ENCODE results near the gene CGA. TPM values are rescaled to one million over a fixed set of nuclear protein-coding genes. Genes with fewer than 3 reads are reported as not detected.

CGA gene
- total RNA-seq, 4 donors from 2014 or later = 0.53 to 5.7 TPM; not detected in 2

DNA sequence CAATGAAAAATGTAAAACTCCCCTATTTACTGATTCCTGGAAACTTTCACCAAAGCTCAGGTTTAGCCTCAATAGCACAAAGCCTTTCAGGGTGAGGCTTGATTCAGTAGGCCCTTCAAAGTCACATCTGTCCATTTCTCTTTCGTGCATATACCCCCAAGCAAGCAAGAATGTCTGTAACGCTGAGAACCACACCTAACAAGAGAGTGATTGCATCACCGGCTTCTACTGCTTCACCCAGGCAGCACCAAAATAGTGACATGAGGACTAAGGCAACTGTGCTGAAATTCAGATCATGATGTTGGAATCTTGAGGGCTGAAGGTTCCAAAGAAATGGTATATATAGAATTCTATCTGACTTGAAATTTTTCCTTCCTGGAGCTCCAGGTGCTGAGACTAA, 26.1 kb downstream of the CGA start:
- WGBS = 60% methylated on average over 3 of the region's 3 CpGs
- Histone ChIP-seq H3K36me3 (no peaks in the 10 kb centered on the region), H3K9me3 (no peaks in the 10 kb centered on the region), H3K27me3 (no peaks in the 10 kb centered on the region), H3K4me1 (no peaks in the 10 kb centered on the region), H3K4me3 (no peak overlapping the region), H3K27ac (no peak overlapping the region)
- no peak for DNase-seq (ENCODE audit: low spot score in 2 of 2)
- TF ChIP-seq, protein P1, sequence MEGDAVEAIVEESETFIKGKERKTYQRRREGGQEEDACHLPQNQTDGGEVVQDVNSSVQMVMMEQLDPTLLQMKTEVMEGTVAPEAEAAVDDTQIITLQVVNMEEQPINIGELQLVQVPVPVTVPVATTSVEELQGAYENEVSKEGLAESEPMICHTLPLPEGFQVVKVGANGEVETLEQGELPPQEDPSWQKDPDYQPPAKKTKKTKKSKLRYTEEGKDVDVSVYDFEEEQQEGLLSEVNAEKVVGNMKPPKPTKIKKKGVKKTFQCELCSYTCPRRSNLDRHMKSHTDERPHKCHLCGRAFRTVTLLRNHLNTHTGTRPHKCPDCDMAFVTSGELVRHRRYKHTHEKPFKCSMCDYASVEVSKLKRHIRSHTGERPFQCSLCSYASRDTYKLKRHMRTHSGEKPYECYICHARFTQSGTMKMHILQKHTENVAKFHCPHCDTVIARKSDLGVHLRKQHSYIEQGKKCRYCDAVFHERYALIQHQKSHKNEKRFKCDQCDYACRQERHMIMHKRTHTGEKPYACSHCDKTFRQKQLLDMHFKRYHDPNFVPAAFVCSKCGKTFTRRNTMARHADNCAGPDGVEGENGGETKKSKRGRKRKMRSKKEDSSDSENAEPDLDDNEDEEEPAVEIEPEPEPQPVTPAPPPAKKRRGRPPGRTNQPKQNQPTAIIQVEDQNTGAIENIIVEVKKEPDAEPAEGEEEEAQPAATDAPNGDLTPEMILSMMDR (IDR thresholded peaks at IDR 0.05) = no peak
- TF ChIP-seq POLR2AphosphoS5 (IDR thresholded peaks at IDR 0.05) (no peak), EP300 (IDR thresholded peaks at IDR 0.05) (no peak), POLR2A (IDR thresholded peaks at IDR 0.05) (no peak)

DNA sequence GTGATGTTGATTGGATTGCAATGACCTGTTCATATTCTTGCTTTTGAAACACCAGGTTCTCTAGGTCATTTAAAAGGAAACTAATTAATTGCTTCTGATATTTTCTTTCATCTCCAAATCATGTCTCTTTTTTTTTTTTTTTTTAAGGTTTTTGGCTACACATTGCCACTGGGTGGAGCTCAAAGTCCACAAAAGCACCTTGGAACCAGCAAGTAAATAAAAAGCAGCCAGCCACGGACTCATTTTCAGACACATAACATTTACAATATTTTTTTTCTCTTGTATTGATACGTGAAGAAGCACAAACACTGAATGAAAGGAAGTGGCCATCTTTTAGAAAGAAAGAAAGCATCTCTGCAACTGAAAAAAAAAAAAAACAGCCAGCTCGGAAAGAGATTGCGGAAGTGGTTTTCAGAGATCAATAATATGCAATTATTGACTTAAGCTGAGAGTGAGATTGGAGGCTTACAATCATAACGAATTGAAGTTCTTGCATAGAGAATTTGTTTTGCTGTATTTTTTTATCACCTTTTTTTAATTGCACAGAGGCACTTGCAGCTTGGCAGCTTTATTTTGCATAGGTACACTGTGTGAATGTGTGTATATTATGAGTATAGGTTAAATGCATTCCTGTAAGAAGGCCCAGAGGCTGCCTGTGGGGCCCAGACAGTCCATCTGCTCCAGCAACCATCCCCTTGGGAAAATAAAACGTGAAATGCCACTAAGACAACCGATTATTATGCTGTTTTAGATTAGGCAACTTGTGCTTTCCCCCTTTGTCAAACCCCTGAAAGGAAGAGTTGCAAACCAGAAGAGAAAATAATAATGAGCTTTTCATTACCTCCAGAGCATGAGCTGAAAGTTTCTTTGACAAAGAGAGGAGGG, 28.2 kb downstream of the CGA start:
- no peak overlapping the region for H3K27ac ChIP-seq
- H3K9me3 ChIP-seq = no peaks in the 10 kb centered on the region
- no peak overlapping the region for H3K4me3 ChIP-seq
- DNase-seq (ENCODE audit: low spot score in 2 of 2) = no peak
- H3K27me3 ChIP-seq = no peaks in the 10 kb centered on the region
- TF ChIP-seq, protein P1 (IDR thresholded peaks at IDR 0.05) = peak in 1 of 2 donors; percentile 5
- TF ChIP-seq POLR2A (IDR thresholded peaks at IDR 0.05) (no peak), POLR2AphosphoS5 (IDR thresholded peaks at IDR 0.05) (no peak), EP300 (IDR thresholded peaks at IDR 0.05) (no peak)
- no peaks in the 10 kb centered on the region for H3K4me1 ChIP-seq
- 23% methylated on average over 7 of the region's 7 CpGs for WGBS
- H3K36me3 ChIP-seq = no peaks in the 10 kb centered on the region

DNA sequence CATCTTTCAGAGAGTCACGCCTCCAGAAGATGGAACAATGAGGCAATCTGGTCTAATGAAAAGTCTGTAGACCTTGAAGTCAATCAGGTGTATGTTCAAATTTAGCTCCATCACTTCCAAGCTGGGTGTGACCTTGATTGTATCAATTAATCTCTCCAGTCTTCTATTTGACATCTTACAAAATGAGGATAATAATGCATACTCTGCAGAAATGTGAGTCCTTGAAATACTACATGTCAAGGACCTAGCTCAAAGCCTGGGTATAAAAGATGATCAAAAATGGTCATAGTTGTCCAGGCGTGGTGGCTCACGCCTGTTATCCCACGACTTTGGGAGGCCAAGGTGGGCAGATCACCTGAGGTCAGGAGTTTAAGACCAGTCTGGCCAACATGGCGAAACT, 29.8 kb downstream of the CGA start:
- Histone ChIP-seq H3K9me3 (no peaks in the 10 kb centered on the region), H3K27ac (no peak overlapping the region), H3K4me1 (no peaks in the 10 kb centered on the region), H3K27me3 (no peaks in the 10 kb centered on the region), H3K4me3 (no peak overlapping the region), H3K36me3 (no peaks in the 10 kb centered on the region)
- no peak for DNase-seq (ENCODE audit: low spot score in 2 of 2)
- WGBS = 80% methylated on average over 5 of the region's 5 CpGs
- TF ChIP-seq POLR2A (IDR thresholded peaks at IDR 0.05) = no peak
- TF ChIP-seq POLR2AphosphoS5 (IDR thresholded peaks at IDR 0.05) = no peak

DNA sequence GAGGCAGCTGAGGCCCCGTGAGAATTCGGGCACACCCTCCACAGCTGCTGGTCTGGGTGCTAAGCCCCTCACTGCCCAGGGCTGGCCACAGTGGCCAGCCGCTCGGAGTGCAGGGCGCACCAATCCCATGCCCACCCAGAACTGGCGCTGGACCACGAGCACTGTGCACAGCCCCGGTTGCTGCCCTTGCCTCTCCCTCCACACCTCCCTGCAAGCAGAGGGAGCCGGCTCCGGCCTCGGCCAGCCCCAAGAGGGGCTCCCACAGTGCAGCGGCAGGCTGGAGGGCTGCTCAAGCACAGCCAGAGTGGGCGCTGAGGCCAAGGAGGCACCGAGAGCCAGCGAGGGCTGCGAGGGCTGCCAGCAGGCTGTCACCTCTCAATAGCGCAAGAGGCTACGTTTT, 35.0 kb downstream of the CGA start:
- TF ChIP-seq, protein P1 (IDR thresholded peaks at IDR 0.05) = no peak
- TF ChIP-seq EP300 (IDR thresholded peaks at IDR 0.05) = no peak
- Histone ChIP-seq H3K4me1 (no peaks in the 10 kb centered on the region), H3K9me3 (no peaks in the 10 kb centered on the region), H3K4me3 (no peak overlapping the region), H3K27me3 (peaks cover 2% of the 10 kb centered on the region), H3K27ac (no peak overlapping the region), H3K36me3 (no peaks in the 10 kb centered on the region)
- WGBS = 85% methylated on average over 12 of the region's 18 CpGs
- DNase-seq (ENCODE audit: low spot score in 2 of 2) = no peak

DNA sequence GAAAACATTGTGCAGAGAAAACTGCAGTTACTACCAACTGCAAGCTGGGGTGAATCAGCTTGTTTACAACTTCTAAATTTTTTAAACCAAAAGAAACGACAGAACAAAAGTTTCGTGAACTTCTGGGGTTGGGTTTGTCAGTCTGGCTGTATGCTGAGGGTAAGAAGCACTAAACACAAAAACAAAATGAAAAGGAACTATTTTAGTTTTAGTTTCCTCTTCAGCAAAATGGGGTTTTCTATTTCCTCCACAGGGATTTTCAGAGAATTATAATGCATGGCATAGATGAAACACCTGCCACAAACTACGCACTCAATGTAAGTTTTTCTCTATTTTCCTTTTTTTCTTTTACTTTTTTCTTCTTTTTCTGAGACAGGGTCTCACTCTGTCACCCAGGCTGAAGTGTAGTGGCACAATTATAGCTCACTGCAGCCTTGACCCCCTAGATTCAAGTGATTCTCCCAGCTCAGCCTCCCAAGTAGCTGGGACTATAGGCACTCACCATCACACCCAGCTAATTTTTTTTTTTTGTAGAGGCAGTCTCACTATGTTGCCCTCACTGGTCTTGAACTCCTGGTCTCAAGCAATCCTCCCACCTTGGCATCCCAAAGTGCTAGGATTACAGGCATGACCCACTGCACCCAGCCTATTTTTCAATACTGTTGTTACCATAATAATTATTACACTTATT, 40.6 kb downstream of the CGA start:
- TF ChIP-seq POLR2A (IDR thresholded peaks at IDR 0.05) (no peak), POLR2AphosphoS5 (IDR thresholded peaks at IDR 0.05) (no peak), EP300 (IDR thresholded peaks at IDR 0.05) (no peak)
- TF ChIP-seq, protein P1 (IDR thresholded peaks at IDR 0.05) = no peak
- no peaks in the 10 kb centered on the region for H3K4me1 ChIP-seq
- 69% methylated on average over 3 of the region's 3 CpGs for WGBS
- no peak for DNase-seq (ENCODE audit: low spot score in 2 of 2)
- H3K27me3 ChIP-seq = peaks cover 2% of the 10 kb centered on the region
- H3K4me3 ChIP-seq = no peak overlapping the region
- H3K36me3 ChIP-seq = no peaks in the 10 kb centered on the region
- no peak overlapping the region for H3K27ac ChIP-seq
- no peaks in the 10 kb centered on the region for H3K9me3 ChIP-seq

All from suprapubic skin (tissue), 4 donors.